Ammon's horn (tissue), 1 donor: ENCODE results near the gene RPAP2.
"Not testable (repeated sequence)": the region's sequence is repeated elsewhere in the genome, so short reads cannot be mapped to it uniquely, and the experiment has no call there.

ENCODE experiments used
- DNase-seq: peaks from one replicate; pipeline ENCODE4 v3.0.0-alpha.2; 2016; ENCODE audit warnings: low spot score

RPAP2 gene

DNA sequence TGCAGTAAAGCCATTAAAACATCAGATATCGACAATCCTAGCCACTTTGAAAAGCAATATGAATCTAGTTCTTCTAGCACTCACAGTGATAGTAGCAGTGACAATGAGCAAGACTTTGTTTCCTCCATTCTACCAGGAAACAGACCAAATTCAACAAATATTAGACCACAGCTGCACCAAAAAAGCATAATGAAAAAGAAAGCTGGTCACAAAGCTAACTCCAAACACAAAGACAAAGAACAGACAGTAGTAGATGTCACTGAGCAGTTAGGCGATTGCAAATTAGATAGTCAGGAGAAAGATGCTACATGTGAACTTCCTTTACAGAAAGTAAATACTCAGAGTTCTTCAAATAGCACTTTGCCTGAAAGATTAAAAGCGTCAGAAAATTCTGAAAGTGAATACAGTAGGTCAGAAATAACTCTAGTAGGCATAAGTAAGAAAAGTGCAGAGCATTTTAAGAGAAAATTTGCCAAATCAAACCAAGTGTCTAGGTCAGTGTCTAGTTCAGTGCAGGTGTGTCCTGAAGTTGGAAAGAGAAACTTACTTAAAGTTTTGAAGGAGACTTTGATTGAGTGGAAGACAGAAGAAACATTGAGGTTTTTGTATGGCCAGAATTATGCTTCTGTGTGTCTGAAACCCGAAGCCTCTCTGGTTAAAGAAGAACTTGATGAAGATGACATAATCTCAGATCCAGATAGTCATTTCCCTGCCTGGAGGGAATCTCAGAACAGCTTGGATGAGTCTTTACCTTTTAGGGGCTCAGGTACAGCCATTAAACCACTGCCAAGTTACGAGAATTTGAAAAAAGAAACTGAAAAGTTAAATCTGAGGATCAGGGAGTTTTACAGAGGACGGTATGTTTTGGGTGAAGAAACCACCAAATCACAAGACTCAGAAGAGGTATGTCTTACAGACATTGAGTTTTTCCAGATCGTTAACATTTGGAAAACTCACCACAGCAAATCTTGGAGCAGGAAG lies 24.9 kb downstream of the RPAP2 start:
- no peak for DNase-seq

DNA sequence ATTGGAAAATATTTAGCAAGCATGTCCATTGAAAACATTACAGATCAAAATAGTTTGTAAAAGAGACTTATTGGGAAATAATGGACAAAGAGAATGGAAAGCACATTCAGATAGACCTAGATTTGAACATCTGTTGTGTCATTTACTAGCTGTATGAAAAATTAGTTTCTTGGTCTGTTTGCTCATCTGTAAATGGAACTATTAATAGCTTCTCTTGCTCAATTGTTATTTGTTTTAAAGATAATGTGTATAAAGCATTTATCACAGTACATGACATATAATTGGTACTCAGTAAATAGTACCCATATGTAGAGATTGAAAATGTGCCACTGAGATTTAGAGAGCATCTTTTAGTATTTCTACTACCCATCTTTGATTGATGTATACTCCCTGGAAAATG lies 25.9 kb downstream of the RPAP2 start:
- DNase-seq, result no peak

DNA sequence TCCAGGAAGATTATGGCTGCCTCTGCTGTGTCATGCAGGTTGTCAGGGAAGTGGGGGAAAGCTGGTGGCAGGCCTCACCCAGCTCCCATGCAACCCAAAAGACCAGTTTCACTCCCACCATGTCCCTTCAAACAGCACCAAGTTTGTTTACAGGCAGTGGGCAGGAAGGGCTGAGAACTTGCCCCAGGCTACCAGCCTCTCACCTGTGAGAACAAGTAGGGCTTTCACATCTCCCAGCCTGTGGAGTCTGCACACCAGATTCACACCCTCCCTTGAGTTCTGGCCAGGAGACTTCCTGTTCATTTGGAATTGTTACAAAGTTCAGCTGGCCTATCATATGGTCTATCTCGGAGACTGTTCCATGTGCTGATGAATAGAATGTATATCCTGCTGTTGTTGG lies 27.8 kb downstream of the RPAP2 start:
- DNase-seq, result no peak

DNA sequence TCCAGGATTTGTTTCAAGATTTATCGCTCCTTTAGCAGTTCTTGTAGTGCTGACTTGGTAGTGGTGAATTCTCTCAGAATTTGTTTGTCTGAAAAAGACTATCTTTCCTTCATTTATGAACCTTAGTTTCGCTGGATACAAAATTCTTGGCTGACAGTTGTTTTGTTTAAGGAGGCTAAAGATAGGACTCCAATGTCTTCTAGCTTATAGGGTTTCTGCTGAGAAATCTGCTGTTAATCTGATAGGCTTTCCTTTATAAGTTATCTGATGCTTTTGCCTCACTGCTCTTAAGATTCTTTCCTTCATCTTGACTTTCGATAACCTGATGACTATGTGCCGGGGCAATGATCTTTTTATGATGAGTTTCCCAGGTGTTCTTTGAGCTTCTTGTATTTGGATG lies 28.9 kb downstream of the RPAP2 start:
- no peak for DNase-seq

DNA sequence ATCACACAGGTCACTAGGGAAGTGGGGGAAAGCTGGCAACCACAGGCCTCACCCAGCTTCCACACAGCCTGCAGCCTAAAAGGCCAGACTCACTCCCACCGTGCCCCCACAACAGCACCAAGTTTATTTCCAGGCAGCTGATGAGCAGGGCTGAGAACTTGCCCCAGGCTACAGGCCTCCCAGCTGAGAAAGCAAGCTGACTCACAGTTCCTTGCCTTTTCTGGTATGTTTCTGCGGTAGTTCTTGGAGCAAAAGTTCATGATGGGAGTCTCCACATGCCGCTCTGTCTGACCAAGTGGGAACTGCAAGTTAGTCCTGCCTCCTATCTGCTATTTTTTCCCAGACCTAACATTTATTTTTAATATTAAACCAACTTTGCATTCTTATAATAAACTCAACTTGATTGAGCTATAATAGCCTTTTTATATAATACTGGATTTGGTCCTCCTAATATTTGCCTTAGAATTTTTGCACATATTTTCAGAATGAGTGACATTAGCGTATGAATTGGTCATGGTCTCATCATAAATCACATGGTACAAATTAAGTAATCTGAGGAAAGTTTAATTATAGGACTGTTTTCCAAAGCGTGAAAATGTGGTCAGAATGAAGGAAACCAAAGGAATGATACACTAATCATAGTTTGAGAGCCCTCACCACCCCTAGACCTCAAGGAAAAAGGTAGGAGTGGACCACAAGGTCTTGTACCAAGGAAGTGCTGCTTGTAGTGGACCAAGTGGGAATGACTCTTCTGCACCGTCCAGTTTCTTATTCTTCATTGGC lies 30.7 kb downstream of the RPAP2 start:
- no peak for DNase-seq

DNA sequence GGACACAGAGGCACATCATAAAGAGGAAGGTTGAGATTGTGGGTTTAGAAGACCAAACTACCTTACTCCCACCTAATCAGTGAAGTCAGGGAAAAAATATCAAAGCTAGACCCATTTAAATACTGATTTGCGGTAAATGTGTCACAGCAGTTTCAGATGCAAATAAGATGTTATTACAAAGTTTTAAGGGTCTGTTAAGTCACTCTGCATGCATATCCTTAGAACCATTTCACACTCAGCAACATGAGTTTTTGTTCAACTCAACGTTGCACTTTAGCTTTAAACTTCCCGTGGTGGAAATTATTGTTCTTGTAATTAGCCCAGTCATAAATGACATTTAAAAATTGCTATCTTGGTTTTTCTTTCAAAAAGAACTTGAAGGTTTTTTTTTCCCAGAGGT lies 34.8 kb downstream of the RPAP2 start:
- DNase-seq, result no peak

DNA sequence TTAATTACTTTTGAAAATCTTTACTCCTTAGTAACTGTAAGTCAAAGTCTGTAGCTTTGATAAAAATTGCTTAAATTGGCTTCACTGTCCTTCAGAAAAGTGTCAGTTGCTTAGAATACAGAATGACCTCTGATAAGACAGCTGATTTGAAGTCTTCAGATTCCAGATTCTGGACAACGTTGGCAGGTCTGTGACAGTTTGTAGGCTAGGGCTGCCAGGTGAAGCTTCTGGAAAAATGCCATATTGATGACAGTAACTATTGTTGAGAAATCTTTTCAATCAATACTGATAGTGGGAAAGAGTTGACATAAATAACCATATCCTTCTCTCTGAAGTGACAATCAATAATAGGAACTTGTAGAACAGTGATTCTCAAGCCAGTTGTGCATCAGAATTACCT lies 41.3 kb downstream of the RPAP2 start:
- no peak for DNase-seq

DNA sequence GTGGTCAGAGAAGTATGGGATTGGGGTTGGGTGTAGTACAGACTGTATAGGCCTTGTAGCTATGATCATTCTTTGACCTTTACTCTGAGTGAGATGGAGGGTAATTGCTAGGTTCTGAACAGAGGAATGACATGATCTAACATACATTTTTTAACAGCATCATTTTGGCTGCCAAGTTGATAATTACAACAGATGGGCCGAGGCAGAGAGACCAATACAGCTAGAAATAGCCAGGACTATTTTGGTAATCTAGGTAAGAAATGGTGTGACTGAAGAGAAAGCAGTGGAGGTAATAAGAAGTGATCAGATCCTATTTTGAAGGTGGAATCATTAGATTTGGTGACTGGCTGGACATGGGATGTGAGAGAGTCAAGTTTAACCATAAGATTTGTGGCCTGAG lies 43.5 kb downstream of the RPAP2 start:
- DNase-seq, result no peak

DNA sequence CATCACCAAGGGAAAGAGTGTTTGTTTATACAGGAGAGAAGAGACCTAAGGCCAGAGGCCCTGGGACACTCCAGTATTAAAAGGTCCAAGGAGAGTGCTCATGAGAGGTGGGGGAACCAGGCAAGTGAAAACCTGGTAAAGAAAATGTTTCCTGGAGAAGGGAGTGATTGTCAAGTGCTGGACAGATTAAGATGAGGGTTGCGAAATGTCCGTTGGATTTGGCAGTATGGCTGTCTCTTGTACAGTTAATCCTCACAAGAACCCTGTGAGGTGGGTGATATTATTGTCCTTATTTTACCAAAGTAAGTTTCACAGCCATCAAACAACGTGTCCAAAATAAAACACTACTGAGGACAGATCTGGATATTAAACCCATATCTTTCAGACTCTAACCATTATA lies 44.2 kb downstream of the RPAP2 start:
- no peak for DNase-seq

DNA sequence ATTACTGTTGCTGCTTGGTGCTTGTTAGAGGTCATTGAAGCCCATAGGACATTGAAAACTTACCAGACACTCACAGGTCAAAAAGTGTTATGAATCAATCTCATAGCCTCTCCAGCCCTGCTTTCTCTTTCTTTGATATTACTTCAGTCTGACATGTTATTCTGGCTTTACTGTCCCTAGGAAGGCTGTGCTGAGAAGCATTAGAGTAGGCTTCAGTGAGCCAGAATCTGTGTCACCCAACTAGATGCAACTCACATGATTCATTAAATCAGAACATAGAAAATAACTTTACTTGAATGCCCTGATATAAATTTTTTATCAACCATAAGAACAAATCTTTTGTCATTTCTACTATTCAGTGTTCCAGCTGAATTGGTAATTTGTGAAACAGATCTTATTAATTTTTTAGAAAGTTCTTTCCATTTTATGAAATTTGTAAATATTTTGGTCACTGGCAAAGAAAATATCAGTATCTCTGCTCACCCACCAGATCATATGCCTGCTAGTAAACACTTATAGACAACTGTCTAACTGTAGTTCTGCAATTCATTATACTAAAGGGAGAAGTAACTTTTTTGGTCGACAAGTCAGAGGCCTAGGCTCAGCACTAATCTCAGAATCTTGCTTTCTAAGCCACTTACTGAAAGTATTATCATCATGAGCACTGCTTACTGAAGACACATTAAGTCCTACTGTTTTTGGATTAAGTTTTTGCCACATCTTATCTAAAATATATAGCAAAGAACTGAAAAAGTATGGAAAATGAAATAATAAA lies 48.2 kb downstream of the RPAP2 start:
- no peak for DNase-seq

DNA sequence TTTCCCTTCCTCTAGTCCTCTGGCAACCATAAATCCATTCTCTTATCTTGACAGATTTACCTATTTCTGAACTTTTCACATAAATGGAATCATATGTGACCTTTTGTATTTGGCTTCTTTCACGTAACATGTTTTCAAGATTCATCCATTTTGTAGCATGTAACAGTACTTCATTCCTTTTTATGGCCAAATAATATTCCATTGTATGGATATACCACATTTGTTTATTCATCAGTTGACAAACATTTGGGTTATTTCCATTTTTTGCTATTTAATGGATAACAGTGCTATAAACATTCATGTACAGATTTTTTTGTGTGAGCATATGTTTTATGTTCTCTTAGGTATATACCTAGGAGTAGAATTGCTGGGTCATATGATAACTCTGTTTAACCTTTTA lies 54.0 kb downstream of the RPAP2 start:
- no peak for DNase-seq

DNA sequence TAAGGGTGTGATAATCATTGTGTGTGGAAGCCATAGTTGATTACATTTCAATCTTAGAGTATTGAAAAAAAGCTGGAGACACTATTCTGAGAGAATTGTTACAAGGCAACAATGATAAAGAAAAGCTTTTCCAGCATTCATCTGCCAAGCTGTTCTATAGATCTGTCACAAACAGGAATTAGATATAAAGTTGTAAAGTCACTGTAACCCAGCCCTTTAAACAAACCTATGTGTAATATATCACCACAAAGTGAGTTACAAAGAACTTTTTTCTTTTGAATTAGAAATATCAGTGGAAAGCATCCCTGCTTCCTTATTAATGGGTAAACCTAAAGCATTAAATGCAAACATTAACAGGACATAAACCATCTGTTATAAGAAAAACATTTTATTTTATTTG lies 55.4 kb downstream of the RPAP2 start:
- DNase-seq, result no peak

DNA sequence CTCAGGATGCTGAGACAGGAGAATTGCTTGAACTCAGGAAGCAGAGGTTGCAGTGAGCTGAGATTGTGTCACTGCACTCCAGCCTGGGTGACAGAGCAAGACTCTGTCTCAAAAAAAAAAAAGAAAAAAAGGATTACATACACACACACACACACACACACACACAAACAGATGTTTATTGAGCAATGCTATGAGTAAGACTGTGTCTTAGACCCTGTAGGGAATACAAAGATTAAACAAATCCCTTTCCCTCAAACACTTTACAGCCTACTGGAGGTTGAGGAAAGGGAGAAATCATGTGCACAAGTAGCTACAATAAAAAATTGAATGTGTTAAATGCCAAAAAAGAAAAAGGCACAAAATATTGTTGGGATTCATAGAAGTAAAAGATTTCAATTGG lies 58.1 kb downstream of the RPAP2 start:
- DNase-seq, result no peak

DNA sequence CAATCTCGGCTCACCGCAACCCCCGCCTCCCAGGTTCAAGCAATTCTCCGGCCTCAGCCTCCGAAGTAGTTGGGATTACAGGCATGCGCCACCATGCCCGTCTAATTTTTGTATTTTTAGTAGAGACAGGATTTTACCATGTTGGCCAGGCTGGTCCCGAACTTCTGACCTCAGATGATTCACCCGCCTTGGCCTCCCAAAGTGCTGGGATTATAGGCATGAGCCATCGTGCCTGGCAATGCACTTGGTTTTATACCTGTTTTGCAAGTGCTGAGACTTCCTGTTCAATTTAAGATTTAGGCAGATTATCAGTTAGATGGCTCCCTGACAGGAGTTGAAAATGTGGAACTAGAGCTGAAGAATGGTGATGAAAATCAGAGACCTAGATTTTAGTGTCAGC lies 60.5 kb downstream of the RPAP2 start:
- not testable (repeated sequence) for DNase-seq

DNA sequence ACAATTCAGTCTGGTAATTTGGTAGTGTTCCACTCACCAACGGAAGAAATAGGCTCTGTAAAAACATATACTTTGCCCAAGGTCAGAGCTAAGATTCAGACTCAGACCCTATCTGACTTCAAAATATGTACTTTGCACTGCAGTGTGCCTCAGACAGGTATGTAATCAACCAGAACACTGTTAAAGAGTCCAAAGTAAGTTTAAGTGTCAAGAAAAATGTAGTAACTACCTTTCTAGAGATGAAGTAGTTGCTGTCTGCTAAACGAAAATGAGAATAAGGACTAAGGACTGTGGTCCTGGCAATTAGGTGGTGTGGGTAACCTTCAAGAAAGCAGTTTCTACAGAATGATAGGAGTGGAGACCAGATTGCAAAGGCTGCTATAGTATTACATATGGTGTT lies 61.1 kb downstream of the RPAP2 start:
- DNase-seq, result no peak

DNA sequence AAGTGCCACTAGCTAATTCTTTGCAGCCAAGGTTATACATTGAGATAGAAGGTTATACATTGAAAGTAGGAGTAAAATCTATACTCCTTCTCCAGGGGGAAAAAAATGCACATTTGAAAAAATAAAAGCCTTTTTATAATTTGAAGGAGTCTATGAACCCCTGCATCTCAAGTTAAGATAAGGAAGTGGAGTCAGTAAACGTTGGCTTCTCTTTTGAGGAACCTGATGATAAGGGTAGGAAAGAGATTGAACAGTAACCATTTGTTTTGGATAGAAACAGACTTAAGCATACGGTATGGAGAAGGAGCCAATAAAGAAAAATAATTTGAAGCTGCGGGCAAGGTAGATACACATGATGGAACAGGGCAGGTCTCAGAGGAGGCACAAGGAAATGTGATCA lies 64.1 kb downstream of the RPAP2 start:
- DNase-seq, result no peak

DNA sequence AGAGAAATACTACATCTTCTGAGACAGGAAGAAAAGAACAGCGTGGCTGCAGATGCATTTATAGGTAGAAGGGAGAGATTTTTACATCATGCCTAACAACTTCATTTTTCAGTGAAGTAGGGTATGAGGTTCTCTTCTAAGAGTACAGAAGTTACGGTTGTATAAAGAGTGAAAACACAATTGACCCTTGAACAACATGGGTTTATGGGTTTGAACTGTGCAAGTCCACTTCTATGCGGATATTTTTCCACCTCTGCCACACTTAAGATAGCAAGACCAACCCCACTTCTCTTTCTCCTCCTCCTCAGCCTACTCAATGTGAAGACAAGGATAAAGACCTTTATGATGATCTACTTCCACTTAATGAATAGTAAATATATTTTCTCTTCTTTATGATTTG lies 64.5 kb downstream of the RPAP2 start:
- no peak for DNase-seq

DNA sequence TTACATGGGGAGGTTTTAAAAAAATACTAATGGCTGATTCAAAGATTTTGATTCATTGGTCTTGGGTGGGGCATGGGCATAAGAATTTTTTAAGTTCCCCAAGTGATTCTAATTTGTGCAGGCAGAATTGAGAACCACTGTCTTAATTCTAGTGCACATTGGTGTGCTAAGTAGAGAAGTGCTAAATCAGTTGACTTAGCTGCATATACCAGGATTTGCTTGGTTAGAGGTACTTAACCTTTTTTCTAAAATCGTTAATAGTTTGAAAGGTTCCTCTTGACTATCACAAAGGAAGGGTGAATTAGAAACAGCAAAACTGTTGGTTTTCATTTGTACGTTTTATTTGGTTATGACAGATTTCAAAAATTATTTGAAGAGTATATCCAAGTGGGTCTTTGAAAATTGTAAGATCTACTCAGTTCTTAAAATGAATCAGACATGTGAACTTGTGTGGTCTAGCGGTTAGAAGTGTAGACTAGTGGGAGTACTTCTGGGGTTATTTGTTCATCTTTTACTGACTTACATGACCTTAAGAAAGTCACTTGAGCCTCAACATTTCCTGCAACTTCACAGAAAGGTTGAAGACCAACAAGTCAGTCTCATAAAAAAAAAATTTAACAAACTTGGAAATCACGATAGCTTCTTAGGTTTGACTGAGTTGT lies 66.7 kb downstream of the RPAP2 start:
- DNase-seq, result no peak

DNA sequence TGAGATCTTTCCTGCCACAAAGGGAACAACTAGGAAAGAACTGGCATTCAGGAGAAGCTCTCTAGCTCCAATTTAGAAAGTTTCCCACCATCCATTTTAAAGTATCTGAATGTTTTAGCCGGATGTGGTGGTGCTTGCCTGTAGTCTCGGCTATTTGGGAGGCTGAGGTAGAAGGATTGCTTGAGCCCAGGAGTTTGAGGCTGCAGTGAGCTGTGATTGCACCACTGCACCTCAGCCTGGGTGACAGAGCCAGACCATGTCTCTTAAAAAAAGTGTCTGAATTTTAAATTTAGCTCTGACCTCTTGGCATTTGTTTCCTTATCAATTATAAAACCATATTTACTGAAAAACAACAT lies 67.2 kb downstream of the RPAP2 start:
- no peak for DNase-seq

DNA sequence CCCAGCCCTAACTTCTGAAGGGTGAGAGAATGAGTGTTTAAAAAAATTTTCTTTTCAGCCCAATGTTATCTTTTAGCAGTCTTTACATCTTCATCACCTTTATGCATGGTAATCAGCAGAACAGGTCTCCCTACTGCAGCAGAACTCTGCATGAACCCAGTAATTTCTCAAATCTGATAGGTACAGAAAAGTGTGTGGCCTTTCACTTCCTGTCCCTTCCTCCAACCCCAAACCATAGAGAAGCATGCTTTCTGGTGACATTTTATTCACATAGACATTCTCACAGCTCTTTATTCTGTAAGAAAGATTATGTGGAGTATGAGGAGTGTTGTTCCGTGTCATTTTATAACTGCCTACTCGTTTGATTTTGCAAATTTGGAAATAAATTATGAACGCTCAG lies 68.6 kb downstream of the RPAP2 start:
- no peak for DNase-seq

DNA sequence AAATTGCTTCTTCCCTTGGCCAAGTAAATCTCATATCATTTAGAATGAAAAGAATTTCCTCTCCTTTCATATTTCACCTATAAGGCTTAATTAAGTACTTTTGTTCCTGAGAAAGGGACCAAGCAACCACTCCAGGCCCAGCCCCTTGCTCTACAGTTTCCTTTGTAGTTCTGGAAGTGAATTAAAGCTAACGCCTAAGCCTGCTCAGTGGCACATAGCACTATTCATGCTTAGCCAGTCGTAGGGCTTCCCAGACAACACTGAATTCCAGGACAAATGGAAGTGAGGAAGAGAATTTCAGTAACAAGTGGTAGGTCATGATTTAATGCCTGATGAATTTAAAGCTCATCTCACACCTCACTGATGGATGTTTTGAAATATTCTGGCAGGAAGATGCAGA lies 73.3 kb downstream of the RPAP2 start:
- DNase-seq, result no peak

DNA sequence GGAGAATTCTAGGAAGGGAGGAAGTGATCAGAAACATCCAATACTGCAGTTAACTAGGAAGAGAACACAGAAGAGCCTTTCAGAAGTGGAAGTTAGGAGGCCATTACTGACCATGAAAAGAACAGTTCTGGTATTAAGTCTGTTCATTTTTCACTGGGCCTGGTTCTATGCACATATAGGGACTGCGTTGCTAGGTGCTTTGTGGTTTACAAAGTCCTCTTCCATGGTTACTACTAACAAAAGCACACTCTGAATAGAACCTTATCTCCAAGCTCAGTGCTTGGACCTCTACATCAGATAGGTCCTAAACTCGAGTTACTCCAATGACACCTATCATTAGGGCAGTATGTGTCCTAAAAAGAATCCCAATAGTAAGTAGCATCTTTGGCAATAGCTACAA lies 75.4 kb downstream of the RPAP2 start:
- DNase-seq, result no peak
